Middle frontal gyrus (tissue), 1 donor: ENCODE measurements around the gene TTLL12.

Experiments used
- DNase-seq: peaks from one replicate; pipeline ENCODE4 v3.0.0-alpha.2; 2015; ENCODE audit warnings: low spot score; ENCODE audit errors: extremely low spot score

The TTLL12 gene

GRCh38 chr22:43199541-43199940, 12.6 kb upstream of the TTLL12 start:
- DNase-seq = no peak

GRCh38 chr22:43198936-43199335, 12.0 kb upstream of the TTLL12 start:
- DNase-seq = no peak

GRCh38 chr22:43198126-43198525, 11.2 kb upstream of the TTLL12 start:
- no peak for DNase-seq

GRCh38 chr22:43197271-43197941, 10.5 kb upstream of the TTLL12 start:
- no peak for DNase-seq

GRCh38 chr22:43191831-43192230, 4.9 kb upstream of the TTLL12 start:
- no peak for DNase-seq

- DNase-seq = no peak
Observed at GRCh38 chr22:43188829-43189545, 2.1 kb upstream of the TTLL12 start.

GRCh38 chr22:43187171-43188099, 501 bp upstream of the TTLL12 start:
- peak; percentile 89 for DNase-seq

GRCh38 chr22:43185860-43186261, 1.1 kb downstream of the TTLL12 start:
- DNase-seq = no peak

GRCh38 chr22:43183496-43184277, 3.2 kb downstream of the TTLL12 start:
- no peak for DNase-seq

GRCh38 chr22:43182726-43183125, 4.2 kb downstream of the TTLL12 start:
- no peak for DNase-seq

GRCh38 chr22:43182118-43182517, 4.8 kb downstream of the TTLL12 start:
- no peak for DNase-seq

GRCh38 chr22:43181321-43182076, 5.4 kb downstream of the TTLL12 start:
- DNase-seq = no peak

- DNase-seq = no peak
Observed at GRCh38 chr22:43180670-43181069, 6.3 kb downstream of the TTLL12 start.

GRCh38 chr22:43179911-43180195, 7.1 kb downstream of the TTLL12 start:
- DNase-seq = no peak

GRCh38 chr22:43179146-43179910, 7.6 kb downstream of the TTLL12 start:
- DNase-seq = no peak

GRCh38 chr22:43177479-43177878, 9.5 kb downstream of the TTLL12 start:
- DNase-seq = no peak

- no peak for DNase-seq
Observed at GRCh38 chr22:43176090-43176489, 10.8 kb downstream of the TTLL12 start.

- DNase-seq = no peak
Observed at GRCh38 chr22:43174941-43175531, 11.9 kb downstream of the TTLL12 start.

- no peak for DNase-seq
Observed at GRCh38 chr22:43173976-43174720, 12.8 kb downstream of the TTLL12 start.
